ENCODE results near the gene MYO7A.

MYO7A gene

DNA sequence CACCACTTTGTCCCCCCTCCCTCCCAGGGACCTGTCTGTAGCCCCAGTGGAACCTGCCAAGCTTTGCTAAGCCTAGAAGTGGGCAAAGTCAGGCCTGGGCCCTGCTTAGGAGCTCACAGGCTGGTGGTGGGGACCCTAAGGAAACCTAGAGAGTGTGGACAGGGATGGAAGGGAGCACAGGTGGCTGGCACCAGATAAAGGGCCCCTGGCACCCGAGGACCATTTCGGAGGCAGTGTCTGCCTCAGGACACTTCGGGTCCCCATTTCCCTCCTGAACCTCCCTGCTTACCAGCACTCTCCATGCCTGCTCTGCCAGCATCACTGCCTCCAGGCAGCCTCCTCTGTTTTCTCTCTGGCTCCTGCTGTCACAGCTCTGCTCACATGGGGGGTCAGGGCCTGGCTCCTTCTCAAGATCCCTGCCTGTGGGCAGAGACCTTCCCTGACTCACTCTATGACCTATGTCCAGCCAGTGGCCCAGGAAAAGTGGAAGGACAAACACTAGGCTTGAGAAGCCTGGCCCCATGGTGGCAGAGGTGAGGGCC lies 39.0 kb upstream of the MYO7A start:
- no peak for DNase-seq
- Histone ChIP-seq H3K4me3 (ENCODE audit: low read length) (no peak overlapping the region), H3K9me2 (replicated peaks; ENCODE audit: insufficient read depth, low read length) (no peaks in the 10 kb centered on the region), H3K4me2 (ENCODE audit: low read depth, low read length) (no peak overlapping the region), H3K27me3 (replicated peaks; ENCODE audit: insufficient read depth, low read length) (no peaks in the 10 kb centered on the region), H3K36me3 (replicated peaks; ENCODE audit: insufficient read depth, low read length) (no peaks in the 10 kb centered on the region), H4K20me1 (ENCODE audit: insufficient read depth, low read length) (no peaks in the 10 kb centered on the region), H3K79me2 (ENCODE audit: low read length) (no peaks in the 10 kb centered on the region), H3K27ac (ENCODE audit: low read length) (no peak overlapping the region), H2AFZ (ENCODE audit: low read length) (no peak overlapping the region), H3K9me3 (replicated peaks; ENCODE audit: insufficient read depth, low read length) (no peaks in the 10 kb centered on the region), H3F3A (ENCODE audit: insufficient read depth, low read length) (no peaks in the 10 kb centered on the region), H3K4me1 (ENCODE audit: low read length) (peaks cover 18% of the 10 kb centered on the region), H3K9ac (ENCODE audit: low read length) (no peak overlapping the region)
- TF ChIP-seq EZH2phosphoT487 (IDR thresholded peaks at IDR 0.05; ENCODE audit: low read length) (no peak), EZH2 (optimal IDR thresholded peaks at IDR 0.05; ENCODE audit: low read depth, low read length) (no peak)
- TF ChIP-seq, protein P1, sequence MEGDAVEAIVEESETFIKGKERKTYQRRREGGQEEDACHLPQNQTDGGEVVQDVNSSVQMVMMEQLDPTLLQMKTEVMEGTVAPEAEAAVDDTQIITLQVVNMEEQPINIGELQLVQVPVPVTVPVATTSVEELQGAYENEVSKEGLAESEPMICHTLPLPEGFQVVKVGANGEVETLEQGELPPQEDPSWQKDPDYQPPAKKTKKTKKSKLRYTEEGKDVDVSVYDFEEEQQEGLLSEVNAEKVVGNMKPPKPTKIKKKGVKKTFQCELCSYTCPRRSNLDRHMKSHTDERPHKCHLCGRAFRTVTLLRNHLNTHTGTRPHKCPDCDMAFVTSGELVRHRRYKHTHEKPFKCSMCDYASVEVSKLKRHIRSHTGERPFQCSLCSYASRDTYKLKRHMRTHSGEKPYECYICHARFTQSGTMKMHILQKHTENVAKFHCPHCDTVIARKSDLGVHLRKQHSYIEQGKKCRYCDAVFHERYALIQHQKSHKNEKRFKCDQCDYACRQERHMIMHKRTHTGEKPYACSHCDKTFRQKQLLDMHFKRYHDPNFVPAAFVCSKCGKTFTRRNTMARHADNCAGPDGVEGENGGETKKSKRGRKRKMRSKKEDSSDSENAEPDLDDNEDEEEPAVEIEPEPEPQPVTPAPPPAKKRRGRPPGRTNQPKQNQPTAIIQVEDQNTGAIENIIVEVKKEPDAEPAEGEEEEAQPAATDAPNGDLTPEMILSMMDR (IDR thresholded peaks at IDR 0.05; ENCODE audit: low read length), result no peak

DNA sequence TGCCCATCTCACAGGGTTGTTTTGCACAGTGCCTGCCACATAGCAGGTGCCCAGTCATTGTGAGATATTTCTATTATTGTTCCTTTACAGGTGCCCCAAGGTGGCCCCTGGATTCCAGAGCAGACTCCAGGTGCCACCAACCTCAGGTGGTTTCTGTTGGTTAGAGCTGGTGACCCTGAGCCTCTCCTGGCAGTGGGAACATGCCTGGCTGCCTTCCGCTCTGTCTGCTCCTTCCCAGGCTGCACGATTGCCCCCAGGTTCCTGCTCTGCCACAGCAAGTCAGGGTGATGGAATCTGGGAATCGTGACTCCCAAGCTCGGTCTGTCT lies 38.0 kb upstream of the MYO7A start:
- Histone ChIP-seq H3K9me3 (replicated peaks; ENCODE audit: insufficient read depth, low read length) (no peaks in the 10 kb centered on the region), H3K4me1 (ENCODE audit: low read length) (peaks cover 18% of the 10 kb centered on the region), H3K9me2 (replicated peaks; ENCODE audit: insufficient read depth, low read length) (no peaks in the 10 kb centered on the region), H3K27me3 (replicated peaks; ENCODE audit: insufficient read depth, low read length) (no peaks in the 10 kb centered on the region), H3K79me2 (ENCODE audit: low read length) (no peaks in the 10 kb centered on the region), H3K36me3 (replicated peaks; ENCODE audit: insufficient read depth, low read length) (no peaks in the 10 kb centered on the region), H3F3A (ENCODE audit: insufficient read depth, low read length) (no peaks in the 10 kb centered on the region), H2AFZ (ENCODE audit: low read length) (no peak overlapping the region), H3K4me3 (ENCODE audit: low read length) (no peak overlapping the region), H3K4me2 (ENCODE audit: low read depth, low read length) (no peak overlapping the region), H4K20me1 (ENCODE audit: insufficient read depth, low read length) (no peaks in the 10 kb centered on the region), H3K9ac (ENCODE audit: low read length) (no peak overlapping the region), H3K27ac (ENCODE audit: low read length) (no peak overlapping the region)
- TF ChIP-seq EZH2 (optimal IDR thresholded peaks at IDR 0.05; ENCODE audit: low read depth, low read length), result no peak
- DNase-seq, result no peak

DNA sequence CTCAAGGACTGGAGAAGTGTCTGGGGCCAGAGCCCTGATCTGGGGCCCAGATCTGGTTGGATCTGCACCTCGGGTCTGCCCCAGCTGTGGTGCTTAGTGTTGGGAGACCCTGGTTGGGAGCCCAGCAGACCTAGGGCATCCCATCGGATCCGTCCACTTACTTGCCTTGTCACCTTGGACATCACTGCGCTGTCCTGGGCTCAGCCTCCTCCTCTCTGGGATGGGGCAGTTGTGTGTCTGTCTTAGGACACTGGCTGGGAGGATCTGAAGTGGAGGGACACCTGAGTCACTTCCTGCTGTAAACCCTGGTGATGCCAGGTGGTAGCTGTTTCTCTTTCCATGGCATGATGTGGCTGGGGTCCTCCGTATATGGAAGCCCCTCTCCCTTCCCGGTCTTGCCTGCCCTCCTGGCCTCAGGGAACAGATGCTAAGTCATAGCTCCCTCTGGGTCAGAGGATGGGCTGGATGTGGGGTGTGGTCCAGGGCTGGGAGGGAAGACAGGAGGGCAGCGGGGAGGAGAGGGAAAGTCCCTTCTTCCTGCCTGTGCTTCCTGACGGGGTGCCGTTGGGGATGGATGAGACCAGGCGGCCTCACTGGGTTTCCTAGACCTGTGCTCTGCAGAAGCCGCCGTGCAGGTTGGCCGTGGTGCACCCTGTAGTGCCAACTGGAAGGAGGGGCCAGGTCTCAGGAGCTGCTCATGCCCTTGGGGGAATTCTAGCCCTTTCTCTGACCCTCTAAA lies 37.5 kb upstream of the MYO7A start:
- H3K36me3 ChIP-seq (replicated peaks; ENCODE audit: insufficient read depth, low read length), result no peaks in the 10 kb centered on the region
- no peak overlapping the region for H3K9ac ChIP-seq (ENCODE audit: low read length)
- no peaks in the 10 kb centered on the region for H3K27me3 ChIP-seq (replicated peaks; ENCODE audit: insufficient read depth, low read length)
- no peaks in the 10 kb centered on the region for H4K20me1 ChIP-seq (ENCODE audit: insufficient read depth, low read length)
- no peaks in the 10 kb centered on the region for H3K9me3 ChIP-seq (replicated peaks; ENCODE audit: insufficient read depth, low read length)
- no peak overlapping the region for H3K4me3 ChIP-seq (ENCODE audit: low read length)
- H3K4me2 ChIP-seq (ENCODE audit: low read depth, low read length), result 0 out of 2 replicates have a peak overlapping the region, but pooled peaks have one; percentile 7
- no peak for DNase-seq
- H3K9me2 ChIP-seq (replicated peaks; ENCODE audit: insufficient read depth, low read length), result no peaks in the 10 kb centered on the region
- peaks cover 18% of the 10 kb centered on the region for H3K4me1 ChIP-seq (ENCODE audit: low read length)
- H2AFZ ChIP-seq (ENCODE audit: low read length), result no peak overlapping the region; the same call in 1 of the 2 replicates
- no peaks in the 10 kb centered on the region for H3F3A ChIP-seq (ENCODE audit: insufficient read depth, low read length)
- H3K79me2 ChIP-seq (ENCODE audit: low read length), result no peaks in the 10 kb centered on the region
- TF ChIP-seq EZH2 (optimal IDR thresholded peaks at IDR 0.05; ENCODE audit: low read depth, low read length) (no peak), EZH2phosphoT487 (IDR thresholded peaks at IDR 0.05; ENCODE audit: low read length) (no peak)
- TF ChIP-seq, protein P1 (IDR thresholded peaks at IDR 0.05; ENCODE audit: low read length), result no peak
- H3K27ac ChIP-seq (ENCODE audit: low read length), result no peak overlapping the region

All from MM.1S (cell line).